Loucy (cell line): Measurements from ENCODE around the gene NRXN3.

ENCODE experiments used
- H2AFZ ChIP-seq: fragments of 200-600 bp; sonication (generic); 2 replicates; pipeline ENCODE4 v1.6.0; 2016; ENCODE audit warnings: antibody characterized with exemption, mild to moderate bottlenecking, low read length, moderate library complexity
- H3F3A ChIP-seq: fragments of 200-600 bp; 2 replicates; pipeline ENCODE4 v1.6.0; 2016; ENCODE audit warnings: antibody characterized with exemption, low read depth, mild to moderate bottlenecking
- H3K27me3 ChIP-seq: fragments of 200-600 bp; sonication (generic); 2 replicates; pipeline ENCODE4 v1.6.1; 2014; ENCODE audit warnings: low read length, mild to moderate bottlenecking; ENCODE audit not compliant: insufficient read depth, poor library complexity, severe bottlenecking
- H3K36me3 ChIP-seq: fragments of 200-600 bp; sonication (generic); 2 replicates; pipeline ENCODE4 v1.6.1; 2016; ENCODE audit warnings: low read length; ENCODE audit not compliant: insufficient read depth
- H3K4me1 ChIP-seq: fragments of 200-600 bp; sonication (generic); 2 replicates; pipeline ENCODE4 v1.5.1; 2014; ENCODE audit warnings: low read length, mild to moderate bottlenecking; ENCODE audit not compliant: insufficient read depth, poor library complexity, severe bottlenecking
- H3K4me2 ChIP-seq: fragments of 200-600 bp; sonication (generic); 2 replicates; pipeline ENCODE4 v1.6.0; 2014; ENCODE audit warnings: antibody characterized with exemption, low read length, low read depth, mild to moderate bottlenecking; ENCODE audit not compliant: poor library complexity, severe bottlenecking
- H3K4me3 ChIP-seq: fragments of 200-600 bp; sonication (generic); 2 replicates; pipeline ENCODE4 v1.5.1; 2014; ENCODE audit warnings: low read length, mild to moderate bottlenecking, mixed read lengths; ENCODE audit not compliant: poor library complexity, severe bottlenecking
- H3K79me2 ChIP-seq: fragments of 200-600 bp; sonication (generic); 2 replicates; pipeline ENCODE4 v1.6.1; 2014; ENCODE audit warnings: low read length; ENCODE audit not compliant: insufficient read depth
- H3K9ac ChIP-seq: fragments of 200-600 bp; sonication (generic); 2 replicates; pipeline ENCODE4 v1.6.0; 2014; ENCODE audit warnings: mild to moderate bottlenecking, low read depth, low read length, moderate library complexity; ENCODE audit not compliant: poor library complexity, severe bottlenecking
- H3K9me2 ChIP-seq: fragments of 200-600 bp; sonication (generic); replicated peaks from 2 replicates; pipeline ENCODE4 v1.6.1; 2016; ENCODE audit warnings: low read depth, low read length, mixed read lengths
- H3K9me3 ChIP-seq: fragments of 200-600 bp; sonication (generic); 2 replicates; pipeline ENCODE4 v1.6.1; 2014; ENCODE audit warnings: mild to moderate bottlenecking, antibody characterized with exemption, low read length, low read depth; ENCODE audit not compliant: insufficient read depth
- H4K20me1 ChIP-seq: fragments of 200-600 bp; sonication (generic); 2 replicates; pipeline ENCODE4 v1.6.0; 2014; ENCODE audit warnings: antibody characterized with exemption, low read length, mild to moderate bottlenecking; ENCODE audit not compliant: insufficient read depth, poor library complexity, severe bottlenecking
- CTCF ChIP-seq: fragments of 200-600 bp; sonication (generic); conservative IDR thresholded peaks from 2 replicates; pipeline ENCODE4 v1.5.1; 2014; ENCODE audit warnings: mild to moderate bottlenecking, antibody characterized with exemption, low read length
- EZH2phosphoT487 ChIP-seq: fragments of 200-600 bp; IDR thresholded peaks from 2 replicates; pipeline ENCODE4 v1.6.1; 2018; ENCODE audit warnings: antibody characterized with exemption, mild to moderate bottlenecking, moderate library complexity, borderline replicate concordance

Gene NRXN3

DNA sequence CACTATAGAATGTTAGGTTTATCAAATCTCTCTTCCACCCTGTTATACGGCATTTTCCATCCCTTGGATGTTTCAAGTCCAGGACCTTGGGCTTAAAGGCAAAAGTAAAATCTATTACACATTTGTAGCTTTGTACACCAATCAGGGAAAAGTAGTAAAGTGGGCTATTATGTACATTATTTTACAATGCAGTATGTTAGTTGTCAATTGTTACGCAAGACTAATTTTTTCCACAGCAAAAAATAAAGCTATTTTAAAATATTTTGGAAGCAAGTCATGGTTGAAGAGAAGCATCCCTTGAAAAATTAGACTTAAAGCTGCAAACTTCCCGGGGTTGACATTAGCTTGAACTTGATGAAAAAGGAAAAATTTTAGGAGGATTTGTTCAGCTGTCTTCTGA lies 1564.9 kb downstream of the NRXN3 start:
- no peaks in the 10 kb centered on the region for H3K9me2 ChIP-seq
- H3K4me1 ChIP-seq, result peaks cover 13% of the 10 kb centered on the region
- no peak overlapping the region for H3K9ac ChIP-seq
- no peaks in the 10 kb centered on the region for H3K27me3 ChIP-seq
- no peaks in the 10 kb centered on the region for H4K20me1 ChIP-seq
- H3K9me3 ChIP-seq, result peaks cover 18% of the 10 kb centered on the region
- no peak overlapping the region for H3K4me3 ChIP-seq
- H3F3A ChIP-seq, result no peaks in the 10 kb centered on the region
- no peak overlapping the region for H3K4me2 ChIP-seq
- H3K36me3 ChIP-seq, result no peaks in the 10 kb centered on the region
- TF ChIP-seq EZH2phosphoT487 (no peak), CTCF (no peak)
- no peak overlapping the region for H2AFZ ChIP-seq
- H3K79me2 ChIP-seq, result no peaks in the 10 kb centered on the region

GRCh38 chr14:79740066-79740601 lies 1570.0 kb downstream of the NRXN3 start:
- Histone ChIP-seq H3K4me3 (no peak overlapping the region), H3K9me3 (peaks cover 18% of the 10 kb centered on the region), H3K27me3 (no peaks in the 10 kb centered on the region), H3K36me3 (no peaks in the 10 kb centered on the region), H3F3A (no peaks in the 10 kb centered on the region), H4K20me1 (no peaks in the 10 kb centered on the region), H3K9me2 (no peaks in the 10 kb centered on the region), H3K4me2 (no peak overlapping the region), H3K9ac (no peak overlapping the region), H3K4me1 (peaks cover 10% of the 10 kb centered on the region), H2AFZ (no peak overlapping the region), H3K79me2 (no peaks in the 10 kb centered on the region)
- TF ChIP-seq CTCF, result no peak
- no peak for TF ChIP-seq EZH2phosphoT487

DNA sequence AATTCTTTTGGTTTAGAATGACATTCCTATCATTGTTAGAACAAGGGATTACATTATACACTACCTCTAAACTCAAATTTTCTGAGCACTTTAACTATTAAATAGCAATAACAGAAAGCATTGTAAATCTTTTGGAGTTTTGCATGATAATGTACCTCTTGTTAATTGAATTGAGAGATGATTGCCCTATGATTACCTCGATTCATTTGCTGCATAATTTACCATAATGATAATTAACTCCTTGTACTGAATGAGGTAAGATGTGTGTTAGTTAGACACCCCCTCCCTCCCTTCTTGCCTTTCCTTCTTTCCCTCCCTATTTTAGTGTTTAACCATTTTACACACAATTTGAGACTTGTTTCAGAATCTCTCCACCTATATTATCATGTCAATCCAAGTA lies 1572.0 kb downstream of the NRXN3 start:
- Histone ChIP-seq H4K20me1 (no peaks in the 10 kb centered on the region), H2AFZ (no peak overlapping the region), H3K27me3 (no peaks in the 10 kb centered on the region), H3K9me2 (no peaks in the 10 kb centered on the region), H3K79me2 (no peaks in the 10 kb centered on the region), H3K4me2 (no peak overlapping the region), H3K9ac (no peak overlapping the region), H3K36me3 (no peaks in the 10 kb centered on the region), H3K9me3 (0 out of 2 replicates have a peak, but pooled peaks cover under 1% of the 10 kb centered on the region), H3K4me1 (peaks cover 10% of the 10 kb centered on the region), H3K4me3 (no peak overlapping the region), H3F3A (no peaks in the 10 kb centered on the region)
- TF ChIP-seq CTCF (no peak), EZH2phosphoT487 (no peak)
